ENCODE data around the gene AGGF1. TPM values are rescaled to one million over a fixed set of nuclear protein-coding genes. Genes with fewer than 3 reads are reported as not detected.

Gene AGGF1
- total RNA-seq, result 21.1 and 25.8 TPM in 2 replicates

GRCh38 chr5:77030097-77031071 lies at the start of gene AGGF1:
TSS of gene AGGF1 (plus strand) at chr5:77030404. CDS start at chr5:77030767, 363 bp downstream.

GRCh38 chr5:77086689-77087483 lies 56.7 kb downstream of the AGGF1 start, which contains the start of gene ZBED3:
TSS of gene ZBED3 (minus strand) at chr5:77087285. CDS start at chr5:77077878, 9,407 bp downstream.

Other genes with a start within 250 kb of the AGGF1 start
- gene F2RL1, start 211.4 kb upstream of the AGGF1 start, total RNA-seq, result 5.6 and 6.0 TPM in 2 replicates
- gene S100Z, start 180.4 kb upstream of the AGGF1 start, total RNA-seq, result not detected in 2 replicates
- gene CRHBP, start 77.4 kb upstream of the AGGF1 start, total RNA-seq, result 0.26 and 0.63 TPM in 2 replicates
- gene ZBED3, start 56.9 kb downstream of the AGGF1 start, total RNA-seq, result 0.34 and 1.4 TPM in 2 replicates
- 0.09 TPM in 1 of 2 replicates, not detected in the other for gene PDE8B, start 180.3 kb downstream of the AGGF1 start, total RNA-seq

Data from bronchial smooth muscle cell (primary cell).